Activated naive CD8-positive, alpha-beta T cell treated with anti-CD3 and anti-CD28 coated beads, Interleukin-2, amount 10 ng/mL, durations not matched to agents 7 days and 5 days (primary cell): ENCODE results near the gene CMTM2. TPM values are rescaled to one million over a fixed set of nuclear protein-coding genes. Genes with fewer than 3 reads are reported as not detected.
"Not testable (repeated sequence)": the region's sequence is repeated elsewhere in the genome, so short reads cannot be mapped to it uniquely, and the experiment has no call there.

Experiments used
- ATAC-seq: fragments of 150-1000 bp; cut with Tn5 transposase; one replicate; pipeline ENCODE4 v1.10.0; 2021; ENCODE audit warnings: low read depth, moderate library complexity
- POLR2A ChIA-PET: fragments of 350-600 bp; sonication (Branson Sonifier 250); formaldehyde crosslinking; loops from one replicate; lab custom pipeline; 2021; ENCODE audit warnings: antibody characterized with exemption; lab: Charles Lee
- DNase-seq: peaks from one replicate; pipeline ENCODE4 v3.0.0; 2021
- H3K27ac Mint-ChIP-seq: one replicate; pipeline ENCODE4 v1.8.0; 2022; ENCODE audit warnings: mild to moderate bottlenecking, mixed read lengths
- H3K27me3 Mint-ChIP-seq: one replicate; pipeline ENCODE4 v1.8.0; 2022; ENCODE audit warnings: mild to moderate bottlenecking, moderate library complexity, mixed read lengths
- H3K36me3 Mint-ChIP-seq: one replicate; pipeline ENCODE4 v1.8.0; 2021; ENCODE audit warnings: mild to moderate bottlenecking, mixed read lengths
- H3K4me1 Mint-ChIP-seq: one replicate; pipeline ENCODE4 v1.8.0; 2021; ENCODE audit warnings: mixed read lengths
- H3K4me3 Mint-ChIP-seq: one replicate; pipeline ENCODE4 v1.8.0; 2022; ENCODE audit warnings: mild to moderate bottlenecking, moderate library complexity, mixed read lengths
- H3K9me3 Mint-ChIP-seq: one replicate; pipeline ENCODE4 v1.8.0; 2021; ENCODE audit warnings: mixed read lengths
- total RNA-seq, 2 experiments: library from RNA; stranded (reverse); gene quantifications; one replicate each; pipeline ENCODE4 v1.2.3, GENCODE V29; 2021

The CMTM2 gene
- total RNA-seq, 2 experiments from 2014 or later = 0.45 to 1.3 TPM

- Mint-ChIP-seq H3K27me3 (no peaks in the 10 kb centered on the region), H3K9me3 (no peaks in the 10 kb centered on the region), H3K27ac (peak overlapping the region; percentile 82), H3K4me3 (peak overlapping the region; percentile 49), H3K36me3 (peaks cover 11% of the 10 kb centered on the region), H3K4me1 (peaks cover 29% of the 10 kb centered on the region)
- DNase-seq (peak; percentile 88), ATAC-seq (peak; percentile 12)
- POLR2A ChIA-PET = interaction anchor here (0.8 to 1.8 kb wide), 5 partner anchors 12 to 259 kb away, joined by 3 to 5 read pairs (median 3); no protein-coding TSS in a partner anchor
These were observed 29.2 kb downstream of the CMTM2 start for GRCh38 chr16:66608241-66609138.

- ATAC-seq (no peak), DNase-seq (no peak)
- no peaks in the 10 kb centered on the region for H3K9me3 Mint-ChIP-seq
- no peak overlapping the region for H3K27ac Mint-ChIP-seq
- peaks cover 23% of the 10 kb centered on the region for H3K4me1 Mint-ChIP-seq
- H3K4me3 Mint-ChIP-seq = no peak overlapping the region
- POLR2A ChIA-PET = interaction anchor here (1.8 kb wide), 2 partner anchors 47 to 258 kb away, joined by 4 to 5 read pairs; no protein-coding TSS in a partner anchor
- peaks cover 11% of the 10 kb centered on the region for H3K36me3 Mint-ChIP-seq
- H3K27me3 Mint-ChIP-seq = no peaks in the 10 kb centered on the region
These were observed 29.9 kb downstream of the CMTM2 start for GRCh38 chr16:66609139-66609510.

DNA sequence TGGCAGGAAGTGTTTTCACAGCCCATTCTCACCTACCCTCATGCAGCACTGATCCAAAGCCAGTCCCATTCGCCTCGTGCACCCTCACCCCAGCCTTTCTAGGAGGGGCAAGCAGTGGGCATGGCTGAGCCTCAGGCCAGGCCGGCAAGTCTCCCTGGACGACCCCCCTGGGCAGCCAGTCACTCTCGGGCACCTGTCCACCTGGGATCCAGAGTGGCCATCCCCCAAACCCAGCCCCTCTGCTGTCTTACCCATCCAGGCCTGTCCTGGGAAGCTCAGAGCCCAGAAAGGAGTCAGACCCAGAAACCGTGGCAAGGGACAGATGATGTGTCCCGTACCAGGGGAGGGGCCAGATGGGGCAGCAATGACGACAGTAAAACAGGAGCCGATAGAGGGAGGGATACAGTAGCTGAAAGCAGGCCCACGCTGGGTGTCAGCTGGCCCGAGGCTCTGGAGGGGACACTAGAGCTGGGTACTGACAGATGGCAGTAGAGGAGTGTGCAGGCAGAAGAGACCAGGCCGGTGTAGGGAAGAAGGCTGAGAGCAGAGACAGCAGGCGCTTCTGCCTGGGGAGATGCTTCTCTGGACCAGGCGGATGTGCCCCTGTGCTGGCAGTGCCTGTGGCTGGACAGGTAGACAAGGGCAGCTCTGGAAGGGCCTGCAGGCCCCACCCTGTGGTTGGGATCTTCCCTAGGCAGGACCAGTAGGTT is 31.0 kb downstream of the CMTM2 start:
- Mint-ChIP-seq H3K27ac (no peak overlapping the region), H3K9me3 (no peaks in the 10 kb centered on the region), H3K4me1 (peaks cover 23% of the 10 kb centered on the region), H3K4me3 (no peak overlapping the region), H3K36me3 (peaks cover 11% of the 10 kb centered on the region), H3K27me3 (no peaks in the 10 kb centered on the region)
- DNase-seq (no peak), ATAC-seq (no peak)
- POLR2A ChIA-PET = no interaction called here

DNA sequence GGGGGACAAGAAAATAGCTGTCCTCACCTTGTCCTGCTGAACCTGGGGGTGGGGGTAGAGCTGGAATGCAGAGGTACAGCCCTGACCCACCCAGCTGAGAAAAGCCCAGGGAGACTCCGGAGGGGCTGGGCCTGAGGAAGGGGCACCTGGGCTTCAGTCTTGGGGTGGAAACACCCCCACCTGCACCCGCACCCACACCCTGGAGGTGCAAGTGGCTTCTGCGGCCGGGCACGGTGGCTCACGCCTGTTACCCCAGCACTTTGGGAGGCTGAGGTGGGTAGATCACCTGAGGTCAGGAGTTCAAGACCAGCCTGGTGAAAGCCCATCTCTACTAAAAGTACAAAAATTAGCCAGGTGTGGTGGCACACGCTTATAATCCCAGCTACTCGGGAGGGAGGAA is 32.6 kb downstream of the CMTM2 start:
- H3K36me3 Mint-ChIP-seq, POLR2A ChIA-PET, H3K27ac Mint-ChIP-seq, ATAC-seq, H3K9me3 Mint-ChIP-seq, H3K4me3 Mint-ChIP-seq, DNase-seq, H3K27me3 Mint-ChIP-seq: not testable (repeated sequence)
- peaks cover 16% of the 10 kb centered on the region for H3K4me1 Mint-ChIP-seq

GRCh38 chr16:66612422-66612821 is 33.2 kb downstream of the CMTM2 start:
- POLR2A ChIA-PET = no interaction called here
- Mint-ChIP-seq H3K9me3 (no peaks in the 10 kb centered on the region), H3K4me3 (no peak overlapping the region), H3K4me1 (peaks cover 11% of the 10 kb centered on the region), H3K27ac (no peak overlapping the region), H3K27me3 (no peaks in the 10 kb centered on the region), H3K36me3 (peaks cover 9% of the 10 kb centered on the region)
- DNase-seq (no peak), ATAC-seq (no peak)

DNA sequence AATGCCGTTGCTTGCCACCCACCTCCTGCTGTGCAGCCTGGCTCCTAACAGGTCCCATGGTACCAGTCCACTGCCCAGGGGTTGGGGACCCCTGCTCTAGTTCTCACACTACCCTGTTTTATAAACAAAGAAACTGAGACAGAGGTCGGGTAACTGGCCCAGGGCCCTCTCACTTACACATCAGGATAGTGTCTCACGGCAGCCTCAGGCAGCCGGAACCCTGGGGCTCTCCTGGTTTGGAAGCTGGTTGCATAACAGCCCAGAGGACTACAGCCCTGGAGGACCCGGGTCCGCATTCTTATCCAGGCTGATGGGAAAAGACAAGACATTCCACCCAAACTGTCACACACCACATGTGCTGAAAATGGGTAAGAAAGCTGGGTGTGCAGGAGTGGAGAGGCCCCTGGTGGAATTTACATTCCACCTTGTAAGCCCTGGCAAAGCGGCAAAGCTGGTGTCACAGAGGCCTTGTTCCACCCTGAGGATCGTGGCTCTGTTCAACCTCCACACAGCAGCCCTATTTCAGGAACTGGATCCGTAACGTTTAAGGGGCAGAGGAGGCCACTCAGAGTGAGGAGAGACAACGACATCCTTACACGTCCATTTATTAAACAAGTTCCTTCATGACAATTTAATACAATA is 35.0 kb downstream of the CMTM2 start:
- H3K4me3 Mint-ChIP-seq = no peak overlapping the region
- no peak overlapping the region for H3K27ac Mint-ChIP-seq
- no peak for ATAC-seq
- H3K4me1 Mint-ChIP-seq = no peaks in the 10 kb centered on the region
- H3K36me3 Mint-ChIP-seq = peaks cover 9% of the 10 kb centered on the region
- POLR2A ChIA-PET = interaction anchor here (0.7 to 1.5 kb wide), 3 partner anchors 10 to 116 kb away, joined by 3 to 6 read pairs (median 3); partner anchors contain the start of gene CMTM3
- H3K9me3 Mint-ChIP-seq = no peaks in the 10 kb centered on the region
- H3K27me3 Mint-ChIP-seq = no peaks in the 10 kb centered on the region
- no peak for DNase-seq

- no peak for DNase-seq
- Mint-ChIP-seq H3K27me3 (no peaks in the 10 kb centered on the region), H3K9me3 (no peaks in the 10 kb centered on the region), H3K4me3 (no peak overlapping the region), H3K36me3 (peaks cover 2% of the 10 kb centered on the region), H3K4me1 (peaks cover 3% of the 10 kb centered on the region), H3K27ac (no peak overlapping the region)
- POLR2A ChIA-PET = no interaction called here
- ATAC-seq = no peak
These were observed 36.9 kb downstream of the CMTM2 start for GRCh38 chr16:66616169-66616568.

GRCh38 chr16:66616592-66616991 is 37.3 kb downstream of the CMTM2 start:
- DNase-seq (no peak), ATAC-seq (no peak)
- H3K27me3 Mint-ChIP-seq = no peaks in the 10 kb centered on the region
- peaks cover 3% of the 10 kb centered on the region for H3K4me1 Mint-ChIP-seq
- H3K36me3 Mint-ChIP-seq = peaks cover 2% of the 10 kb centered on the region
- no peak overlapping the region for H3K27ac Mint-ChIP-seq
- POLR2A ChIA-PET = interaction anchor here (0.7 kb wide), 1 partner anchor 26 kb away, joined by 6 read pairs; no protein-coding TSS in a partner anchor
- H3K9me3 Mint-ChIP-seq = no peaks in the 10 kb centered on the region
- H3K4me3 Mint-ChIP-seq = no peak overlapping the region

GRCh38 chr16:66617010-66617434 is 37.8 kb downstream of the CMTM2 start:
- DNase-seq (no peak), ATAC-seq (no peak)
- no peak overlapping the region for H3K4me3 Mint-ChIP-seq
- H3K9me3 Mint-ChIP-seq = no peaks in the 10 kb centered on the region
- peaks cover 2% of the 10 kb centered on the region for H3K36me3 Mint-ChIP-seq
- POLR2A ChIA-PET = interaction anchor here (0.7 kb wide), 1 partner anchor 26 kb away, joined by 6 read pairs; no protein-coding TSS in a partner anchor
- no peak overlapping the region for H3K27ac Mint-ChIP-seq
- peaks cover 3% of the 10 kb centered on the region for H3K4me1 Mint-ChIP-seq
- H3K27me3 Mint-ChIP-seq = no peaks in the 10 kb centered on the region

DNA sequence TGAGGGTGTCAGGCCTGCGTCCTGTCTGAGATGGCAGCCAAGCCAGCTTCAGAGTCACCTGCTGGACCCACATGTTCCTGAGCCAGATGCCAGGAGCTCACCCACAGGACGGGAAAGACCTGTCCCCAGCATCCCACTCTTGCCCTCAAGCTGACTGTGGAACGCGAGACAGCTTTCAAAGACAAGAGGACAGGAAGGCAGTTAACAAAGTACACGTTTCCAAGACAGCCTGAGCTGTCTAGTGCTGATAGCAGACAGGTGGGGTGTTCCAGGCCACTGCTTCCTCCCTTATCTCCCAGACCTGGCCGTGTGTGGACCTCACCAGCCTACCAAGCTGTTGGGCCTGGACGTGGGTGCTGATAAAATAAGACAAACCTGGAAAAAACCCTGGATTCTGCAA is 38.5 kb downstream of the CMTM2 start:
- no peaks in the 10 kb centered on the region for H3K9me3 Mint-ChIP-seq
- no peak overlapping the region for H3K4me3 Mint-ChIP-seq
- H3K4me1 Mint-ChIP-seq = peaks cover 3% of the 10 kb centered on the region
- no peak for DNase-seq
- peaks cover 2% of the 10 kb centered on the region for H3K36me3 Mint-ChIP-seq
- H3K27ac Mint-ChIP-seq = no peak overlapping the region
- ATAC-seq = peak; percentile 16
- H3K27me3 Mint-ChIP-seq = peaks cover 6% of the 10 kb centered on the region
- POLR2A ChIA-PET = no interaction called here

- Mint-ChIP-seq H3K4me3 (no peak overlapping the region), H3K27ac (no peak overlapping the region), H3K4me1 (peaks cover 3% of the 10 kb centered on the region), H3K9me3 (no peaks in the 10 kb centered on the region), H3K27me3 (peaks cover 7% of the 10 kb centered on the region), H3K36me3 (no peaks in the 10 kb centered on the region)
- ATAC-seq (no peak), DNase-seq (no peak)
- POLR2A ChIA-PET = no interaction called here
These were observed 39.5 kb downstream of the CMTM2 start for GRCh38 chr16:66618588-66619375.

DNA sequence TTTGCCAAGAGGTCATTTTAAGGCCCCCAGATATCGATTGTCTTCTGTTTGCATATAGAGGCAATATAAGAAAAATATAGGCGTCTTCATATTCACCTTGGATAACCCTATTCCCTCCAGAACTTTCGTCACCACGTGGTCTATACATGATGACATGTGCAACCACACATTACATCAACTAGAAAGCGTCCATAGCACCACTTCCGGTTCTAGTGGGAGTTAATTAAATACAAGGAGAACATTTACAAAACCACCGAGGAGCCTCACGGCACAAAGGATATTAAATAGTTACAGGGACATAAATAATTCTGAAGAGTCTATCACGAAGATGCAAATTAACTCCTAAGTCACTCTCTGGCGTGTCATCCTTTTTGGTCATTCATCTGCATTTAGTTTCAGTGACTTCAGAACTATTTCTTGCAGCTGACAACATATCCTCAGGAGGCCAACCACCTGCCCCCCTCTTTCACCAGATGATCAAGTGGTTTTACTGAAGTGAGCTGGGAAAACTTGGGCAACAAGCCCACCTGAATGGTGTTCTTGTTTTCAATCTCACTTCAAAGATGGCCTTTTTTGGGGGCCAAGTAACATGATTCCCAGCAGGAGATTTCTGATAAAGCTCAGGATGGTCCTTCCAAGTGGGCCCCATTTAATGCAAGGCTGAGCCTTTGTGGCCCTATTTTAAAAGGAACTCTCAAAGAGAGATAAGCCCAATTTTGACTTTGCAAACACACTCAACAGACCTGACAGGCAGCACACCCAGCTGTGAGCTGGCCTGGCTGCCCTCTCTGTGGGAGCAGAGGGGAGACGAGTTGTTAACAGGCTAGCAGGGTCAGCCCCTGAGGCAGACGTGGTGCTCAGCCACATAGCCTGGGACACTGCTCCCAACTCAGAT is 40.5 kb downstream of the CMTM2 start:
- POLR2A ChIA-PET = no interaction called here
- DNase-seq = no peak
- H3K4me3 Mint-ChIP-seq = no peak overlapping the region

More for the DNA sequence above, 40.5 kb downstream of the CMTM2 start:
- Mint-ChIP-seq H3K9me3 (no peaks in the 10 kb centered on the region), H3K27ac (no peak overlapping the region), H3K4me1 (peaks cover 3% of the 10 kb centered on the region), H3K27me3 (peaks cover 7% of the 10 kb centered on the region), H3K36me3 (no peaks in the 10 kb centered on the region)
- ATAC-seq = no peak
